HG03460 (cell line): Measurements from ENCODE around the gene BSN.

ENCODE experiments used
- ATAC-seq: cut with Tn5 transposase; IDR thresholded peaks from one replicate; pipeline ENCODE4 v1.9.1; 2021; ENCODE audit not compliant: unreplicated experiment

Gene BSN

GRCh38 chr3:49711489-49711888, 157.2 kb downstream of the BSN start:
- ATAC-seq = no peak

GRCh38 chr3:49712166-49712565, 157.9 kb downstream of the BSN start:
- ATAC-seq = no peak

GRCh38 chr3:49712631-49713317, 158.5 kb downstream of the BSN start:
- ATAC-seq = no peak

- no peak for ATAC-seq
Observed at GRCh38 chr3:49713336-49714105, 159.2 kb downstream of the BSN start.

- ATAC-seq = no peak
Observed at GRCh38 chr3:49714728-49715550, 160.7 kb downstream of the BSN start.

GRCh38 chr3:49715611-49716121, 161.4 kb downstream of the BSN start:
- ATAC-seq = no peak

GRCh38 chr3:49716169-49716568, 161.9 kb downstream of the BSN start:
- no peak for ATAC-seq

- ATAC-seq = no peak
Observed at GRCh38 chr3:49716691-49717210, 162.5 kb downstream of the BSN start.

- no peak for ATAC-seq
Observed at GRCh38 chr3:49717211-49717958, 163.1 kb downstream of the BSN start.

GRCh38 chr3:49717959-49718857, 163.9 kb downstream of the BSN start:
- no peak for ATAC-seq

- ATAC-seq = no peak
Observed at GRCh38 chr3:49718858-49719213, 164.6 kb downstream of the BSN start.

GRCh38 chr3:49719214-49719884, 165.1 kb downstream of the BSN start, which contains the start of gene AMIGO3:
Gene AMIGO3 (minus strand): TSS chr3:49719684. CDS start chr3:49719465, 219 bp downstream.
- peak; percentile 50 for ATAC-seq
